ENCODE results near the gene AKT1. TPM values are rescaled to one million over a fixed set of nuclear protein-coding genes. Genes with fewer than 3 reads are reported as not detected.

The AKT1 gene
- total and polyA plus RNA-seq, 2 of the 13 experiments (the other 11 are each of a cell fraction or from before 2014, with no cell fraction given), result 96.2 to 116 TPM

GRCh38 chr14:104800771-104801519, 5.4 kb upstream of the AKT1 start, which contains the start of gene ZBTB42 (continued):
- no peak for TF ChIP-seq ZNF142 (CRISPR knock-in tag; IDR thresholded peaks at IDR 0.05)
- peak; percentile 22 for TF ChIP-seq AGO2 (optimal IDR thresholded peaks at IDR 0.05; ENCODE audit: low read depth, low read length)
- peak; percentile 51; the same call in 1 of the 2 replicates for TF ChIP-seq HOXA9 (CRISPR knock-in tag; IDR thresholded peaks at IDR 0.05; ENCODE audit: borderline replicate concordance)
- TF ChIP-seq SOX5 (CRISPR knock-in tag; IDR thresholded peaks at IDR 0.05; ENCODE audit: borderline replicate concordance), result no peak
- 0 out of 2 replicates have a peak, but pooled peaks have one; percentile 38 for TF ChIP-seq ZHX1 (CRISPR knock-in tag; IDR thresholded peaks at IDR 0.05; ENCODE audit: low read depth)
- TF ChIP-seq POLR2AphosphoS5 (IDR thresholded peaks at IDR 0.05; ENCODE audit: low read depth, low read length), result 0 out of 2 replicates have a peak, but pooled peaks have one; percentile 20
- TF ChIP-seq ZNF235 (CRISPR knock-in tag; IDR thresholded peaks at IDR 0.05; ENCODE audit: borderline replicate concordance), result peak; percentile 54; the same call in 1 of the 2 replicates
- no peak for TF ChIP-seq SP4 (CRISPR knock-in tag; IDR thresholded peaks at IDR 0.05)
- peak; percentile 34; the same call in 1 of the 2 replicates for TF ChIP-seq ZFY (CRISPR knock-in tag; IDR thresholded peaks at IDR 0.05)
- no peak; the same call in 1 of the 2 replicates for TF ChIP-seq ZNF530 (CRISPR knock-in tag; IDR thresholded peaks at IDR 0.05; ENCODE audit: low read depth)
- peak; percentile 67; the same call in 1 of the 2 replicates for TF ChIP-seq MTF2 (CRISPR knock-in tag; IDR thresholded peaks at IDR 0.05; ENCODE audit: borderline replicate concordance)
- TF ChIP-seq HDAC2 (CRISPR knock-in tag; IDR thresholded peaks at IDR 0.05), result 0 out of 2 replicates have a peak, but pooled peaks have one; percentile 10
- 0 out of 2 replicates have a peak, but pooled peaks have one; percentile 16 for TF ChIP-seq ATF2 (CRISPR knock-in tag; IDR thresholded peaks at IDR 0.05)
- TF ChIP-seq NR2F6 (IDR thresholded peaks at IDR 0.05), result no peak
- no peak for TF ChIP-seq NR2F6 (CRISPR knock-in tag; IDR thresholded peaks at IDR 0.05)
- no peak for TF ChIP-seq RARA (CRISPR knock-in tag; IDR thresholded peaks at IDR 0.05)
- TF ChIP-seq MXD1 (CRISPR knock-in tag; IDR thresholded peaks at IDR 0.05), result peak; percentile 45; the same call in 1 of the 2 replicates
- no peak for TF ChIP-seq TCF12 (IDR thresholded peaks at IDR 0.05)
- TF ChIP-seq TCF12 (CRISPR knock-in tag; IDR thresholded peaks at IDR 0.05), result 0 out of 2 replicates have a peak, but pooled peaks have one; percentile 58
- peak; percentile 12 for TF ChIP-seq PTBP1 (IDR thresholded peaks at IDR 0.05; ENCODE audit: low read depth, low read length, poor library complexity, severe bottlenecking)
